Mucosa of rectum (tissue), 2 donors: Measurements from ENCODE around the gene LPP.

Source experiments
- H3K27ac ChIP-seq, 2 donors: one replicate each; pipeline ENCODE4 v1.7.0; 2013; ENCODE audit warnings: inconsistent platforms in 2 of 2, low read depth in 2 of 2, low read length in 2 of 2
- H3K27me3 ChIP-seq, 2 donors: one replicate each; pipeline ENCODE4 v1.7.0; 2013; ENCODE audit warnings: low read length in 2 of 2; ENCODE audit not compliant: control insufficient read depth in 2 of 2, insufficient read depth in 2 of 2
- H3K36me3 ChIP-seq, 2 donors: one replicate each; pipeline ENCODE4 v1.7.0; 2013; ENCODE audit warnings: low read length in 2 of 2; ENCODE audit not compliant: control insufficient read depth in 2 of 2, insufficient read depth in 2 of 2
- H3K4me1 ChIP-seq, 2 donors: one replicate each; pipeline ENCODE4 v1.7.0; 2013; ENCODE audit warnings: low read length in 2 of 2, mild to moderate bottlenecking in 1 of 2; ENCODE audit not compliant: control insufficient read depth in 2 of 2, insufficient read depth in 2 of 2
- H3K4me3 ChIP-seq, 2 donors: one replicate each; pipeline ENCODE4 v1.7.0; 2013; ENCODE audit warnings: low read length in 2 of 2
- H3K9ac ChIP-seq, 2 donors: one replicate each; pipeline ENCODE4 v1.7.0; 2013; ENCODE audit warnings: low read length in 2 of 2, low read depth in 1 of 2, mild to moderate bottlenecking in 1 of 2
- H3K9me3 ChIP-seq, 2 donors: one replicate each; pipeline ENCODE4 v1.7.0; 2013; ENCODE audit warnings: low read length in 2 of 2; ENCODE audit not compliant: control insufficient read depth in 2 of 2
- donor health status: healthy.
- donor health status: Normal muscosa, but diverticular disease.

LPP gene

GRCh38 chr3:188262913-188263683, 109.1 kb downstream of the LPP start:
- Histone ChIP-seq H3K9ac (no peak overlapping the region), H3K27me3 (no peaks in the 10 kb centered on the region), H3K4me3 (no peak overlapping the region), H3K36me3 (no peaks in the 10 kb centered on the region), H3K27ac (peak overlapping the region; percentile 29 to 46), H3K4me1 (peaks cover 25 to 50% of the 10 kb centered on the region in 2 donors), H3K9me3 (no peaks in the 10 kb centered on the region)

GRCh38 chr3:188264226-188265207, 110.6 kb downstream of the LPP start:
- no peaks in the 10 kb centered on the region for H3K27me3 ChIP-seq
- no peaks in the 10 kb centered on the region for H3K9me3 ChIP-seq
- no peaks in the 10 kb centered on the region for H3K36me3 ChIP-seq
- peak overlapping the region; percentile 71 to 75 for H3K27ac ChIP-seq
- H3K4me1 ChIP-seq: peaks cover 25 to 45% of the 10 kb centered on the region in 2 donors
- no peak overlapping the region for H3K4me3 ChIP-seq
- H3K9ac ChIP-seq: no peak overlapping the region

- H3K36me3 ChIP-seq: no peaks in the 10 kb centered on the region
- peaks cover 29 to 58% of the 10 kb centered on the region in 2 donors for H3K4me1 ChIP-seq
- peak overlapping the region; percentile 71 to 75 for H3K27ac ChIP-seq
- peak overlapping the region in 1 of 2 donors; percentile 16 for H3K4me3 ChIP-seq
- H3K9me3 ChIP-seq: no peaks in the 10 kb centered on the region
- H3K9ac ChIP-seq: peak overlapping the region; percentile 31 to 36
- H3K27me3 ChIP-seq: no peaks in the 10 kb centered on the region
Measured at GRCh38 chr3:188266562-188267274, 112.8 kb downstream of the LPP start.

- Histone ChIP-seq H3K27ac (peak overlapping the region; percentile 71 to 75), H3K9me3 (no peaks in the 10 kb centered on the region), H3K36me3 (no peaks in the 10 kb centered on the region), H3K4me3 (no peak overlapping the region), H3K4me1 (peaks cover 31 to 63% of the 10 kb centered on the region in 2 donors), H3K9ac (no peak overlapping the region), H3K27me3 (no peaks in the 10 kb centered on the region)
Measured at GRCh38 chr3:188267790-188268335, 113.9 kb downstream of the LPP start.

- Histone ChIP-seq H3K4me1 (peaks cover 27 to 58% of the 10 kb centered on the region in 2 donors), H3K9me3 (no peaks in the 10 kb centered on the region), H3K27me3 (no peaks in the 10 kb centered on the region), H3K4me3 (no peak overlapping the region), H3K9ac (no peak overlapping the region), H3K27ac (no peak overlapping the region), H3K36me3 (no peaks in the 10 kb centered on the region)
Measured at GRCh38 chr3:188268336-188268735, 114.4 kb downstream of the LPP start.

- Histone ChIP-seq H3K9me3 (no peaks in the 10 kb centered on the region), H3K4me3 (no peak overlapping the region), H3K36me3 (no peaks in the 10 kb centered on the region), H3K27ac (peak overlapping the region in 1 of 2 donors; percentile 13), H3K27me3 (no peaks in the 10 kb centered on the region), H3K4me1 (peaks cover 23 to 52% of the 10 kb centered on the region in 2 donors), H3K9ac (no peak overlapping the region)
Measured at GRCh38 chr3:188269040-188269439, 115.1 kb downstream of the LPP start.

- peak overlapping the region; percentile 50 to 56 for H3K27ac ChIP-seq
- no peaks in the 10 kb centered on the region for H3K27me3 ChIP-seq
- no peak overlapping the region for H3K9ac ChIP-seq
- no peaks in the 10 kb centered on the region for H3K36me3 ChIP-seq
- H3K4me3 ChIP-seq: no peak overlapping the region
- H3K4me1 ChIP-seq: peaks cover 22 to 47% of the 10 kb centered on the region in 2 donors
- no peaks in the 10 kb centered on the region for H3K9me3 ChIP-seq
Measured at GRCh38 chr3:188270423-188270972, 116.5 kb downstream of the LPP start.

- Histone ChIP-seq H3K27me3 (no peaks in the 10 kb centered on the region), H3K4me3 (no peak overlapping the region), H3K36me3 (no peaks in the 10 kb centered on the region), H3K9ac (no peak overlapping the region), H3K4me1 (peaks cover 20 to 42% of the 10 kb centered on the region in 2 donors), H3K9me3 (no peaks in the 10 kb centered on the region), H3K27ac (peak overlapping the region; percentile 50 to 56)
Measured at GRCh38 chr3:188271226-188271914, 117.4 kb downstream of the LPP start.
